Right cardiac atrium (tissue), 5 donors: ENCODE results near the gene LY9. TPM values are rescaled to one million over a fixed set of nuclear protein-coding genes. Genes with fewer than 3 reads are reported as not detected.
"Not testable (repeated sequence)": the region's sequence is repeated elsewhere in the genome, so short reads cannot be mapped to it uniquely, and the experiment has no call there.

Source experiments
- ATAC-seq, 2 donors: fragments of 200-7000 bp; cut with Tn5 transposase; one replicate each; pipeline versions ENCODE4 v1.8.0 to v1.9.1; 2020; ENCODE audit warnings: moderate library complexity in 2 of 2, mild to moderate bottlenecking in 1 of 2
- DNase-seq, 3 donors: peaks; one replicate each; pipeline ENCODE4 v3.0.0-alpha.2; 2020
- H3K27ac ChIP-seq: one replicate; pipeline ENCODE4 v1.5.1; 2013; ENCODE audit warnings: mild to moderate bottlenecking, low read length, control low read depth, moderate library complexity
- H3K27me3 ChIP-seq: one replicate; pipeline ENCODE4 v1.6.1; 2013; ENCODE audit not compliant: control insufficient read depth, insufficient read depth
- H3K4me1 ChIP-seq: one replicate; pipeline ENCODE4 v1.6.1; 2013; ENCODE audit warnings: low read length; ENCODE audit not compliant: control insufficient read depth, insufficient read depth
- H3K4me3 ChIP-seq: one replicate; pipeline ENCODE4 v1.5.1; 2013; ENCODE audit warnings: low read length, control low read depth
- H3K9me3 ChIP-seq: one replicate; pipeline ENCODE4 v1.6.1; 2013; ENCODE audit warnings: low read length; ENCODE audit not compliant: control insufficient read depth
- WGBS: extraction: QIAGEN DNeasy Blood & Tissue Kit; methylation state at CpG from one replicate; pipeline ENCODE4 v1.1.7; 2013; 5-methylcytosine and 5-hydroxymethylcytosine counted together
- intact Hi-C, 4 donors: fragments of 100-400 bp; cut with DNase I; formaldehyde crosslinking; loops; one replicate each; pipeline versions ENCODE4 v1.11.0 to v1.14.0; 2022 to 2023
- polyA plus RNA-seq: library from polyadenylated mRNA; stranded (reverse); fragments of 200-250 nt; gene quantifications from one replicate; pipeline ENCODE4 v1.2.3, GENCODE V29; 2013
- total RNA-seq, 4 donors: library from RNA; stranded (reverse); fragmentation: NEBNext Ultra II Directional; extraction: Animal tissue kit (Norgen Biotek cat#: 25700); gene quantifications; one replicate each; pipeline ENCODE4 v1.2.1, GENCODE V29; 2021
- donor health status: healthy with polysubstance abuse.
- donor health status: DM: no; HTN: yes; CAD: no.
- donor health status: DM: no; HTN: no; CAD: no.
- donor health status: DM: no; HTN: yes; CAD: no; lungs with severe emphysema.
- donor health status: DM: yes; HTN: yes; CAD: no.

LY9 gene
- total and polyA plus RNA-seq, 5 donors: 0.09 to 0.29 (median 0.25) TPM; not detected in 1

GRCh38 chr1:160866001-160866694 is 70.2 kb downstream of the LY9 start:
- intact Hi-C loops: no loop called here
- DNase-seq (no peak), ATAC-seq (no peak)
- Histone ChIP-seq H3K4me1 (peaks cover 3% of the 10 kb centered on the region), H3K9me3 (no peaks in the 10 kb centered on the region), H3K4me3 (no peak overlapping the region), H3K27ac (no peak overlapping the region), H3K27me3 (no peaks in the 10 kb centered on the region)

GRCh38 chr1:160866695-160867260 is 70.8 kb downstream of the LY9 start:
- DNase-seq: no peak
- WGBS: 67% methylated on average over 6 of the region's 6 CpGs
- intact Hi-C loops: no loop called here
- no peaks in the 10 kb centered on the region for H3K9me3 ChIP-seq
- ATAC-seq: no peak
- H3K27me3 ChIP-seq: no peaks in the 10 kb centered on the region
- peaks cover 3% of the 10 kb centered on the region for H3K4me1 ChIP-seq
- H3K27ac ChIP-seq: no peak overlapping the region
- no peak overlapping the region for H3K4me3 ChIP-seq

DNA sequence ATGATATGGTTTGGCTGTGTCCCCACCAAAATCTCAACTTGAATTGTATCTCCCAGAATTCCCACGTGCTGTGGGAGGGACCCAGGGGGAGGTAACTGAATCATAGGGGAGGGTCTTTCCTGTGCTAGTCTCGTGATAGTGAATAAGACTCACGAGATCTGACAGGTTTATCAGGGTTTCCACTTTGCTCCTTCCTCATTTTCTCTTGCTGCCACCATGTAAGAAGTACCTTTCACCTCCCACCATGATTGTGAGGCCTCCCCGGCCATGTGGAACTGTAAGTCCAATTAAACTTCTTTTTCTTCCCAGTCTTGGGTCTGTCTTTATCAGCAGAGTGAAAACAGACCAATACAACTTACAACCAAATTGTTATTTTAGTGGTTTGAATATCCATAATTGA is 71.7 kb downstream of the LY9 start:
- H3K9me3 ChIP-seq, H3K4me1 ChIP-seq, H3K27me3 ChIP-seq, intact Hi-C loops, H3K4me3 ChIP-seq, H3K27ac ChIP-seq, ATAC-seq, DNase-seq: not testable (repeated sequence)
- WGBS: 44% methylated on average over 4 of the region's 4 CpGs

- Histone ChIP-seq H3K27ac (no peak overlapping the region), H3K9me3 (no peaks in the 10 kb centered on the region), H3K4me1 (no peaks in the 10 kb centered on the region), H3K27me3 (no peaks in the 10 kb centered on the region), H3K4me3 (no peak overlapping the region)
- no peak for DNase-seq
- intact Hi-C loops: no loop called here
- no peak for ATAC-seq
- WGBS: 72% methylated on average over 3 of the region's 3 CpGs
Measured at GRCh38 chr1:160868141-160868540, 72.2 kb downstream of the LY9 start.

- no peak overlapping the region for H3K4me3 ChIP-seq
- intact Hi-C loops: no loop called here
- H3K9me3 ChIP-seq: no peaks in the 10 kb centered on the region
- no peak for DNase-seq
- no peak overlapping the region for H3K27ac ChIP-seq
- no peaks in the 10 kb centered on the region for H3K27me3 ChIP-seq
- WGBS: 62% methylated on average over 3 of the region's 3 CpGs
- ATAC-seq: no peak
- no peaks in the 10 kb centered on the region for H3K4me1 ChIP-seq
Measured at GRCh38 chr1:160874935-160875334, 79.0 kb downstream of the LY9 start.

GRCh38 chr1:160875591-160875990 is 79.6 kb downstream of the LY9 start:
- H3K27me3 ChIP-seq, H3K9me3 ChIP-seq, intact Hi-C loops, H3K4me1 ChIP-seq, DNase-seq, H3K27ac ChIP-seq, ATAC-seq, H3K4me3 ChIP-seq: not testable (repeated sequence)
- WGBS: 69% methylated on average over 4 of the region's 4 CpGs

DNA sequence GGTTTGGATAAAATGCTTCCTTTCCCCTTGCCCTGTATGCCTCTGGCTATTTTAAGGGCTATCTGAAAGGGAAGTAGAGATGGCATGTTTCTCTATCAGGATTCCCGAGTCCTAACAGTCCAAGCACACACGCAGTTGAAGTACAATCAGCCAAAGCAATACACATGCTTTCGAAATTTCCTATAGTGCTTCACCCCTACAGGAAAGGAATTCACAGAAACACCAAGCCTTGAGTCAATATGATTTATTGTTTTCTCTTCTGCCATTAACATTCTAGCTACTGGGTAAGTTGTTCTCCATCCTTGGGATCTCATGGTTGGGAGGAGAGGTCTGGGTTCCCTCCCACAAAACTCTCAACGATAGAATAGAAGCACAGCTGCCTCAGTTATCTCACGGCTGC is 80.3 kb downstream of the LY9 start:
- DNase-seq (no peak), ATAC-seq (no peak)
- no peaks in the 10 kb centered on the region for H3K4me1 ChIP-seq
- H3K9me3 ChIP-seq: no peaks in the 10 kb centered on the region
- intact Hi-C loops: no loop called here
- no peaks in the 10 kb centered on the region for H3K27me3 ChIP-seq
- H3K27ac ChIP-seq: no peak overlapping the region
- H3K4me3 ChIP-seq: no peak overlapping the region
- whole genome bisulfite sequencing: 46% methylated on average over 5 of the region's 5 CpGs

- intact Hi-C loops: no loop called here
- no peaks in the 10 kb centered on the region for H3K27me3 ChIP-seq
- no peaks in the 10 kb centered on the region for H3K4me1 ChIP-seq
- H3K4me3 ChIP-seq: no peak overlapping the region
- H3K27ac ChIP-seq: no peak overlapping the region
- DNase-seq: no peak
- no peaks in the 10 kb centered on the region for H3K9me3 ChIP-seq
- ATAC-seq: no peak
Measured at GRCh38 chr1:160877221-160877620, 81.2 kb downstream of the LY9 start.

Other genes with a start within 250 kb of the LY9 start
- gene CD84, start 216.7 kb upstream of the LY9 start, total RNA-seq: 1 to 10 TPM; 4.2 to 5.7 (median 5.3) TPM
- gene CD84, start 216.7 kb upstream of the LY9 start, polyA plus RNA-seq: 0.61 TPM
- gene SLAMF1, start 149.1 kb upstream of the LY9 start, total RNA-seq: under 1 TPM; 0.28 to 0.46 (median 0.38) TPM
- 0.18 TPM for gene SLAMF1, start 149.1 kb upstream of the LY9 start, polyA plus RNA-seq
- 1 to 10 TPM in 2 of 4 donors, under 1 TPM in 2; 0.39 to 4.1 (median 1.8) TPM for gene CD48, start 84.4 kb upstream of the LY9 start, total RNA-seq
- gene CD48, start 84.4 kb upstream of the LY9 start, polyA plus RNA-seq: 0.93 TPM
- gene SLAMF7, start 56.9 kb upstream of the LY9 start, total RNA-seq: 1 to 10 TPM in 1 of 4 donors, under 1 TPM in 3; 0.31 to 1.3 (median 0.46) TPM
- gene SLAMF7, start 56.9 kb upstream of the LY9 start, polyA plus RNA-seq: 0.07 TPM
- gene CD244, start 66.7 kb downstream of the LY9 start, total RNA-seq: 1 to 10 TPM in 2 of 4 donors, under 1 TPM in 2; 0.51 to 2.3 (median 0.86) TPM
- 0.29 TPM for gene CD244, start 66.7 kb downstream of the LY9 start, polyA plus RNA-seq
- gene ITLN1, start 89.0 kb downstream of the LY9 start, total RNA-seq: 10 to 100 TPM in 3 of 4 donors, 1 to 10 TPM in 1; 6.4 to 30.0 (median 21.2) TPM
- 3.0 TPM for gene ITLN1, start 89.0 kb downstream of the LY9 start, polyA plus RNA-seq
- gene ITLN2, start 158.6 kb downstream of the LY9 start, total RNA-seq: 1 to 10 TPM in 2 of 4 donors, under 1 TPM in 2; 0.58 to 2.1 (median 0.94) TPM
- 0.88 TPM for gene ITLN2, start 158.6 kb downstream of the LY9 start, polyA plus RNA-seq
- gene F11R, start 225.0 kb downstream of the LY9 start, total RNA-seq: 10 to 100 TPM; 18.8 to 27.2 (median 25.3) TPM
- gene F11R, start 225.0 kb downstream of the LY9 start, polyA plus RNA-seq: 12.6 TPM
- 10 to 100 TPM; 23.5 to 46.8 (median 35.8) TPM for gene TSTD1, start 242.8 kb downstream of the LY9 start, total RNA-seq
- 63.6 TPM for gene TSTD1, start 242.8 kb downstream of the LY9 start, polyA plus RNA-seq
- gene USF1, start 249.8 kb downstream of the LY9 start, total RNA-seq: 10 to 100 TPM; 34.5 to 41.4 (median 40.7) TPM
- 32.8 TPM for gene USF1, start 249.8 kb downstream of the LY9 start, polyA plus RNA-seq